Measurements from ENCODE around the gene BCL7C.
"Not testable (repeated sequence)": the region's sequence is repeated elsewhere in the genome, so short reads cannot be mapped to it uniquely, and the experiment has no call there.

Gene BCL7C

DNA sequence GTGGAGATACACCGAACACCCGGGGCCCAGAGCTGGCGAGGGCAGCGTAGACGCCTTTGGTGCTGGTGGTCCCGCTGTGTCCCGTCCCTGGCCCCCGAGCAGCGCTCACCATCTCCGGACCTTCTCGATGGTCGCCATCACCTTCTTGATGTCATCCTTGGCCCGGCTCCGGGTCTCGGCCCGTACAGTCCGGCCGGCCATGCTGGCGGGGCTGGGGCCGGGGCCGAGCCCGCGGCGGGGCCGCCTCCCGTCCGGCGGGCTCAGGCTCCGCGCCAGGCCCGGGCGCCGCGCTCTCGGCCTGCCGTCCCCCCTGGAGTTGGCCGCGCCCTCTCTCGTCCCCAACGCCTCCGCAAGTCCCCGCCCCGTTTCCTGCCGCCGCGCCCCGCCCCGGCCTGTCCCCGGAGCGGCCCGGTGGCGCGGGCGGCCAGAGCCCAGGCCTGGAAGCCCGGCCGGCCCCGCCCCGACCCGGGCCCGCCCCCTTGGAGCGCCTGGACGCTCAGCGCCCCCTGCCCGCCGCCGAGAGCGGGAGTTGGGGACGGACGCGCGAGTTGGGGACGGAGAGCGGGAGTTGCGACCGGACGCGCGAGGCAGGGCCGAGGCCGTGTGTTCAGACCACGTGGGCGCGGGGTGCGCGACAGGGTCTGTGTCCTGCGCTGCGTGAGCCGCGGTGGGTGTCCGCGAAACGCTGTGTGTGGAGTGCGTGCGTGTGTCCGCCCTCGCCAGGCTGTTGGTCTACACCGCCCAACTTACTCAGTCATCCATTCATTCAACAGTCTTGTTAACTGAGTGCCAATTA lies at the start of gene BCL7C:
BCL7C (minus strand) TSS at position 334 of the 796 bp plus-strand sequence; CDS start at position 201, 133 bp downstream.
- peak; percentile 58 to 70 for DNase-seq (ENCODE audit: low read depth in 2 of 2)

DNA sequence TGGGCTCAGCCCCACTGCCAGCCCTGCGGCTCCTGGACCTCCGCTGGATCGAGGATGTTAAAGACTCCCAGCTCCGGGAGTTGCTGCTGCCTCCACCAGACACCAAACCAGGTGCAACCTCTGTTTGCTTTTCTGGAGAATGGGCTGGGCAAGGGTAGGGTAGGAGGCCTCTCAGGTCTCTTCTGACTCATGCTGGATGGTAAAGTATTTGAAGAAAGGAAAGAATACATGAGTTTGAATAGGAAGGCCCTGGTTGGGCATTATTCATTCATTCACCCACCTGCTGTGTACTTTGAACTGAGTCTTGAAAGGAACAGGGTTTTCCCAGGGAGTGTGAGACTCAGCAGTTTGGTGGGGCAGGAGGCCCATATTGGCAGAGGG lies 48.5 kb upstream of the BCL7C start:
- DNase-seq (ENCODE audit: low read depth in 2 of 2), result no peak

DNA sequence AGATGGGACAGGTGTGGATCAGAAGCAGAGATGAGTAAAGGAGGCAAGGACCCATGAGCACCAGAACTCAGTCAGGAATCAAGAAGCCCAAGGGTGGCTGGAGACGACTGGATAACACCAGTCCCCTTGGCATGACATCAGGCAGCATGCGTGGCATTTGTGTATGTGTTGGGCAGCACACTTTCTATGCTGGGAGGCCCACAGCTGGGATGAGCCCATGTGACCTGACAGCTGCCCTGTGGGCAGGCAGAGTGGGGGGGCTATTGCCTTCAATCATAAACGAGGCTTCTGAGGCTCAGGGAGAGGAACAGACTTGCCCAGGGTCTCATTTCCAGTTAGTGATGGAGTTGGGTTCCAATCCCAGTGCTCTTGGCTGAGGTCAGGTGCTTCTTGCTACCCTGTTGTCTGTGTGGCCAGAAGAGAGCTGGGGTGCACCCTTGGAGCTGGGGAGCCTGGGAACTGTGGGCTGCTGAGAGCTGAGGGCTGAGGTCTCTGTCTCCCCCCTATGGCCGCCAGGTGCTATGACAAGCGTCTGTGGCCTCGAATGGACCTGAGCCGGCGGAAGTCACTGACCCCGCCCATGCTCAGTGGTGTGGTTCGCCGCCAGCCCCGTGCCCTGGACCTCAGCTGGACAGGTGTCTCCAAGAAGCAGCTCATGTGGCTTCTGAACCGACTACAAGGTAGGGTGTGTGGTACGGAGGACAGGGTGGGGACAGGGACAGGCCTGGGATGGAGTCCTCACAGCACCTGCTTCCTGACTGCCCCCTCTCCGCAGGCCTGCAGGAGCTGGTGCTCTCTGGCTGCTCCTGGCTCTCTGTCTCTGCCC lies 47.9 kb upstream of the BCL7C start:
- no peak for DNase-seq (ENCODE audit: low read depth in 2 of 2)

DNA sequence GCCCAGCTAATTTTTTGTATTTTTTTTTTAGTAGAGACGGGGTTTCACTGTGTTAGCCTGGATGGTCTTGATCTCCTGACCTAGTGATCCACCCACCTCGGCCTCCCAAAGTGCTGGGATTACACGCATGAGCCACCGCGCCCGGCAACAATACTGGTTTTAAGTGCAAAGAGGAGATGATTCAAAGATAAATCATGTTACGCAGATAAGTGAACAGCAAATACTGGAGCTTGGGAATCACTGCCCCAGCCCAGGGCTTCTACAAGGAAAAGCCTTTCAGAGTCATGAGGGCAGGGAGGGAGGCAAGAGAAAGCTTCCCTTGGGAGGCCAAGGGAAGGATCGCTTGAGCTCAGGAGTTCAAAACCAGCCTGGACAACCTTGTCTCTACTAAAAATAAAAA lies 45.7 kb upstream of the BCL7C start:
- DNase-seq (ENCODE audit: low read depth in 2 of 2), result not testable (repeated sequence)

DNA sequence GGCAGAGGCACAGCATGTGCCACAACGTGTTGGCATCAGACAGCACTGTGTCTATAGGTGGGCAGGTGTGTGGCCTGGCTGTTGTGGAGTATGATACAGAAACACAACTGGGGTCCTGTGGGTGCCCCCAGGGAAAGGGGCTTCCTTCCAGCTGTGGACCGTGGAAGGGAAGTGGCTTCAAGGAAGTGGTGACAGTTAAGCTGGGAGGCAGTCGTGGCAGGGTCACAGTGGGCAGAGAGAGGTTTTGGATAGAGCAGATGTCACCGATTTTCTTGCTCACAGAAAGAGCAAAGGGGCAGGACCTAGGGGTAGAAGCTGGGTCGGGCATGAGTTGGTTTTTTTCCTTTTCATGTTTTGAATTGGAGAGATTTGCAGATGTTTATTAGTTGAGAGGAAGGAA lies 43.8 kb upstream of the BCL7C start:
- DNase-seq (ENCODE audit: low read depth in 2 of 2), result no peak

DNA sequence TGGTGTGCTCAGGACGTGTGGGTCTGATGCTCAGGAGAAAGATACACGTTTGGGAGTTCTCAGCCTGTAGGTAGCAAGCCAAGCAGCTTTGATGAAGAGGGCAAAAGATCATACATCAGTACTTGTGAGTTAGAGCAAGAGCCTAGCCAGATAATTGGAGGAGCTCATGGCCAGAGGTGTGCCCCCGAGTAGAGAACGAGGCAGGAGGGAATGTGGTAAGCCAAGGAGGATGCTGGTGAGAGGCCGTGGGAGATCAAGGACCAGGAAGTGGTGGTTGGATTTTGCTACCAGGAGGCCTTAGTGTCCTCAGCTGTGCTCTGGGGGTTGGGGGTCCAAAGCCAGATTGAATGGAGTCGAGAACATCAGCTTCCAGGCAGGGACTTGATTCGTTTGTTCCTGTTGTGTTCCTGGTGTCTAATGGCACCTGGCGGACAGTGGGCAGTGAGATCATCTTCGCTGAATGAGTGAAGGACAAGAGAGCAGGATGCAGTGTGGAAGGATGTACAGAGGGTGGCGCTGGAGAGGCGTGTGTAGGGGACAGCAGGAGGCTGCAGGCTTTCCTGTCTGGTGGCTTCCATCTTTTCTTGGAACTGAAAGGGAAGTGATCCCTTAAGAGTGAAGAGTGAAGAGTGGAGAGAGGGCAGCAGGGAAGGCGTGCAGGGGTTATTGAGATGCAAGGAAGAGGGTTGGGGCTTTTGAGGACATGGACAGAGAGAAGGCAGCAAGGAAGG lies 41.1 kb upstream of the BCL7C start:
- DNase-seq (ENCODE audit: low read depth in 2 of 2), result no peak

DNA sequence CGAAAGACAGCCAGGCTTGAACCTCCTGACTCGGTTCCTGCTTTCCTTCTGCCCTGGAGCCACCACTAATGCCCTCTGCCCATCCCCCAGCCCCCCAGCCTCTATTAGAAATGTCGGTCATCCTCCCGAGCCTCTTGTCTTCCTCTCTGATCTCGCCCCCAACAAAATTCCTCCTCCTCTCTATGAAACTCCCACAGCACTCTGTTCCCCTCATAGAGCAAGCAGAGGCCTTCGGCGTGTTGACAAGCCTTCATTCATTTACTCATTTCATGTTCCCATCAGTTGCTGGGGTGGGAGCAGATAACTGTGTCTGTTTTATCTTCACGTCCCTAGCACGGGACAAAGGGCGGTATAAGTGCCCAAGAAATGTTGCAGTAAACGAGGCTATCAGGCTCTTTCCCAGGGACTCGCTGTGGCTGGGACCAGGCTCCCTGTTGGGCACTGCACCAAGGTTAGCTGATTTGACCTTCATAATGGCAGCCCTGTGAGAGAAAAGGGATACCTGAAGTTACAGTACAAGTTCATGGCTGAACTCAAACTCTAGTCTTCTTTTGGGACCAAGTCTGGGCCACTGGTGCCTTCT lies 37.3 kb upstream of the BCL7C start:
- no peak for DNase-seq (ENCODE audit: low read depth in 2 of 2)

DNA sequence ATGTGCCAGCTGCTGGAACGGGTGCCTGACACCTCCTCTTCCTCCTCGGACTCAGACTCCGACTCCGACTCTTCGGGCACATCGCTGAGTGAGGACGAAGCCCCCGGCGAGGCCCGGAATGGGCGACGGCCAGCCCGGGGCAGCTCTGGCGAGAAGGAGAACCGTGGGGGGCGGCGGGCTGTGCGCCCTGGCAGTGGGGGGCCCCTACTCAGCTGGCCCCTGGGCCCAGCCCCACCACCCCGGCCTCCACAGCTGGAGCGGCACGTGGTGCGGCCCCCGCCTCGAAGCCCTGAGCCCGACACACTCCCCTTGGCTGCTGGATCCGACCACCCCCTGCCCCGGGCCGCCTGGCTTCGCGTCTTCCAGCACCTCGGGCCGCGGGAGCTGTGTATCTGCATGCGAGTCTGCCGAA lies 36.3 kb upstream of the BCL7C start:
- no peak for DNase-seq (ENCODE audit: low read depth in 2 of 2)

DNA sequence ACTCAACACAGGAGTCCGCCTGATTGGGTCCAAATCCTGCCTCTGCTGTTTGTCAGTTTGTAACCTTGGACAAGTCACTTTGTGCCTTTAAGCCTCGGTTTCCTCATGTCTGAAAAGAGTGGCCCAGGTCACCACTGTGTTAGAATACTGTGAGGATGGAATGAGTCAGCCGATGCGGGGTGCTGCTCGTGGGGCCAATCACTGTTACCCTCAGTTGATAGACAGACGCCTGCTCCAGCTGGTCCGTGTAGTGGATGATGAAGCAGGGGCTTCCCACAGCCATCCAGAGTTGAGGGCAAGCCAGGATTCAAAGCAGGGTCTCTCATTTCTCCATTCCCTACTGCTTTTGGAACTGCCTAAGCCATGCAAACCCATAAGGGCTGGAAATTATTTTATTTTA lies 35.3 kb upstream of the BCL7C start:
- DNase-seq (ENCODE audit: low read depth in 2 of 2), result no peak

DNA sequence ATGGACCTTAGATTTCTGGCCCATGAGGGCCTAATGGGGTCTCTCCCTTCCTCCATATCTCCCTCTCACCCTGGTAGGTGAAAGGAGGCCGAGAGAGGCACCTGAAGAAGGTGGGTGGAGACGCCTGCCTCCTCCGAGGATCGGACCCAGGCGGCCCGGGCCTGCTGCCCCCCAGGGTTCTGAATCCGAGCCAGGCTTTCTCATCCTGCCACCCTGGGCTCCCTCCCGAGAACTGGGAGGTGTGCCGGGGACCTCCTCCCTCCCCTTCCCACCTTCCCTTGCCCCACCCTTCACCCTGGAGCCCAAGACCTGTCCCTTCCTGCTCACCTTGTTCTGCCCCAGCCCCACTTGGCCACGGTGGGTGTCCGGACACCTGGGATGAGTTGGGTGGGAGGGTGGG lies 34.5 kb upstream of the BCL7C start:
- no peak for DNase-seq (ENCODE audit: low read depth in 2 of 2)

DNA sequence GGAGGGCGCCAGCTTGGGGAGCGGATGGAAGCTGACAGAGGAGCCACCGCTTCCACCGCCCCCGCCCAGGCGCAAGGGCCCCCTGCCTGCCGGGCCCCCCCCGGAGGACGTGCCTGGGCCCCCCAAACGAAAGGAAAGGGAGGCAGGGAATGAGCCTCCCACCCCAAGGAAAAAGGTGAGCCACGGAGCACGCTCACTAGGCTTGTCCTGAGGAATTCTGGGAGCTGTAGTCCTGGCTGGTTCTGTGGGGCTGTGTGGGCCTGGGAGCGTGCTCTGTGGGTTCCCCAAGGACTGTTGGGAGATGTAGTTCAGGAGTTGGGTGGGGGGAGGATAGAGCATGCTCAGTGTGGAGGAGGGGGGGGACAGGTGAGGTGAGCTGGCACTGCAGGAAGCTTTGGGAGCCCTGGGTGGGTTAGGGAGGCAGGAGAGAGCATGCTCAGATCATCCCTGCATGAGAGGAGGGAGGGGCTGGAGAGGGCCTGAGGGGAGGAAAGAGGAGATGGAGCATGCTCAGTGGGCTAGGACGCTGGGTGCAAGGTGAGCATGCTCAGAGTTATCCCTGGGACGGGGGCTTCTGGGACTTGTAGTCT lies 34.0 kb upstream of the BCL7C start:
- DNase-seq (ENCODE audit: low read depth in 2 of 2), result no peak

DNA sequence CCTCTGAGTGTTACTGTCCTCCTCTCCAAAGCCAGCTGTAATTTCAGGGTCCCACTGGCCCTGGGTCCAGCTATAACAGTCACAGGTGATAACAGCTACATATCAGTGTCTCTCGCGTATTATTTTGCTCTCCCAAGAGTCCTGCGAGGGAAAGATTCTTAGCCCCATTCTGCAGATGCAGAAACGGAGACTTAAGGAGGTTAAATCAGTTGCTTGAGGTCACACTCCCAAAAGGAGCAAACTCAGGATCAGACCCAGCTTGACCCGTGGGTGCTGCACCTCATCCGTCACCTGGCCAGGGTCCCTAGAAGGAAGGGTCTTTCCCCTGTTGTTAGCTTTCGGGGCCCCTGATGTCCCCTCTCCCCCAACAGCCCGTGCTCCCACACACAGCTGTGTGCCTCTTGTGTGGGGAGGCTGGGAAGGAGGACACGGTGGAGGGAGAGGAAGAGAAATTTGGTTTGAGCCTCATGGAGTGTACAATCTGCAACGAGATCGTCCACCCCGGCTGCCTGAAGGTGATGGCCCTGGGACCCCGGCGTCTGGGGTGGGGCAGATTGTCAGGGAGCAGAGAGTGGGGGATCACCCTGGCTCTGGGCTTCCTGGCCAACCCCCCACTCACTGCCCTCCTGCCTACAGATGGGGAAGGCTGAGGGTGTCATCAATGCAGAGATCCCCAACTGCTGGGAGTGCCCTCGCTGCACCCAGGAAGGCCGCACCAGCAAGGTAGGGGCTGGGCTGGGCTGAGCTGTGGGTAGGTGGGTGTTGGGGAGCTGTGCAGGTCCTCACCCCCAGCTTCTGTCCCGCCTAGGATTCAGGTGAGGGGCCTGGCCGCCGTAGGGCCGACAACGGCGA lies 33.3 kb upstream of the BCL7C start:
- DNase-seq (ENCODE audit: low read depth in 2 of 2), result no peak

DNA sequence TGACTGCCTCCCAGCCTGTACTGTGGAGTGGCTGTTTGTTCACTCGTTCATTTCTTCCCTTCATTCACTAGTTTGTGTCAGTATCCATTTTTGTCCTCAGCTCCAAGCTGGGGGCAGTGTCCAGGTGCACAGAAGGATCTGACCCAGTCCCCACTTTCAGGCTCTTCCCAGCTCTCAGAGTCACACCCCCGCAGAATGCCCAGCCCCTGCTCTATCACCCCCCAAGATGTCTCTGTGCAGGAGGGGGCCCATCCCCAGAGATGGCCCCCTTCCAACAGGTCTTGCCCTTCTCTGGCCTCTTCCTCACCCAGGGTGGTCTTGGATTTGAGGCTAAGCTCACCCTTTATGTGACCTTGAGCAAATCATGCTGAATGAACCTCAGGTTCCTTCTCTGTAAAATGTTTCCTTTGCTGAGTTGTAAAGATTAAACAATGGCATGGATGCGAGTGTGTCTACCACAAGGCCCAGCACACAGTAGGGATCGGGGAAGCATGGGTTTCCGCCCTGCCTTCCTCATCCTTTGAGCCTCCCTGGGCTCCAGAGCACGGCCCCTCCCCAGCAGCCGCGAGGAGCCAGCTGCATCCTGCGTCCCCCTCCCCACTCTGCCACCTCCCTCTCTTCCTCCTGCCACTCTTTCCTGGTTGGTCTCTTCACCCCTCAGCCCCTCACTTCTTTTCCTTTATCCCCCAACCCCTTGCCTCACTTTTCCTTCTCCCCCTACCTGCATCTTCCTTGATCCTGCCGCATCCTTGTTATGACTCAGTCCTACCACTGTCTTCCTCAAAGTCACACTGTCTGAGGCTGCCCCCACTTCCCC lies 32.3 kb upstream of the BCL7C start:
- DNase-seq (ENCODE audit: low read depth in 2 of 2), result no peak

DNA sequence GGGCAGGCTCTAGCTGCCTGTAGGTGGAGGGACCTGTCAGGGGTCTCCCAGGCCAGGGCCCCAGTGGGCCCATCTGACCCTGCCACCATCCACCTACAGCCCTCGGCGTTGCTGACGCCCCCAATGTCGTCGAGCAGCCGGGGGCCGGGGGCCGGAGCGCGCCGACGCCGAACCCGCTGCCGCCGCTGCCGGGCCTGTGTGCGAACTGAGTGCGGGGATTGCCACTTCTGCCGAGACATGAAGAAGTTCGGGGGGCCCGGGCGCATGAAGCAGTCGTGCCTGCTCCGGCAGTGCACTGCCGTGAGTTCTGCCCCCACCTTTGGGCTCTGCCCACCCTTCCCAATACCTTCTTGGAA lies 31.7 kb upstream of the BCL7C start:
- DNase-seq (ENCODE audit: low read depth in 2 of 2), result no peak

DNA sequence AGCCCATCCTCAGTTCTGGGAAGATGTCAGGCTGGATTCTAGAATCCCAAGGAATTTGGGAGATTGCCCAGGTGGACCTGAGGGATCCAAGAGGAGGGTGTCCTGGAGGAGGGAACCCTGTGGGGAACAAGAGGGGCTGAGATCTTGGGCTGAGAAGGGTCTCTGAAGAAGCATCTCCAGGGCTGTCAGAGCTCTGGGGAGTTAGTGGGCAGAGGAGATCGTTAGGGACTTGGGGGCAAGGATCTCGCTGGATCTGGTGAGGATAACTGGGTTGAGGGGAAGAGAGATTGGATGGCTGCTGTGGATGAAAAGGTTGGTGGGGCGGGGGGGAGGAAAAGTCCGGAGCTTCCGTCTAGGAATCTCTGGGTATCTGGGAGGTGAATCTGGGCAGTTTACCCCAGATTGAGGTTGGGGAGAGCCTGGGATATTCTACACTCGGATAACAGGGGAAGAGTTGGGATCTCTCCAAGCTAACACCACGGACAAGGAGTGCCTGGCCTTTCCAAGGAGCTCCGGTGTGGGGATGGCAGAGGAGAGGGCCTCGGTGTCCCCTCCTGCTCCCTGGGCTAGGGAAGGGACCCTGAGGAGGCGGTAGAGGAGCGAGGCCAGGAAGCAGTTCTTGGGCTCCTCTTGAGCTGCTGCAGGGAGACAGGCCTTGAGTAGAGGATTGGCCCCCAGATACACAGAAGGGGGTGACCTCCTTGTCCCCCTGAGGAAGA lies 31.2 kb upstream of the BCL7C start:
- no peak for DNase-seq (ENCODE audit: low read depth in 2 of 2)

DNA sequence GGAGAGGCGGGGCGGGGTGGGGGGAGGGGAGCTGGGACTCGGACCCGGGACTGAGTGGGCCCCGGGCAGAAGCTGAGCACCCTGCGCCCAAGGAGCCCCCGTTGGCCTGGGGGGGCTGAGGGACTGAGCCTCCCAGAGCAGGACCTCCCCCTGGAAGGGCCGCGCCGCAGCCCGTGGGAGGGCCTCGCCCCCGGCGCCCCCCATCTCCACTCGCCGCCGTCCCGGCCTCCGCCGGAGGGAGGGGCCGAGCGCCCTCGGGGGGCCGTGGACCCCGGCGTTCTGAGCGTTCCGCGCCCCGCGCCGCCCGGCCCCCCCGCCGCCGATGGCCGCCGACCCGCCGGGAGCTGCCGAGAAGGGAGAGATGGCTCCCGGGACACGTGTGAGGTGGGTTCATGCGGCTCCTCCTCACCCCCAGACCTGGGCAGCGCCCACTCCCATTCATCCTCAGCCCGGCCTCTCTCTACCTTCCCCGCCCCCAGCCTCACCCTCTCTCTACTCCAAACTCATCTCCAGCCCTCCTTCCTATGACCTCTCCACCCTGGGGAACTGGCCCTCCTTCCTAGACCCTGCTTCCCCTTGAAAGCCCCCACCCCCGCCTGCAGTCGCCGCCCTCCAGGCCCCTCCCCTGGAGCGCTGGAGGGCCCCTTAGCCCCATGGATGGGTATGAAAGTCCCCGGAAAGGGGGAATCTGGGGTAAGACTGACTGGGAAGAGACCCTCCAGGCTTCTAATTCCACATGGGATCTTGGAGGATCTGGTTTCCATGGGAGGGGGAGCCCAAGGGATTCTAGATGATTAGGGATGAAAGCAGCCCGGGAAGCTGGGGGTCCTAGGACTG lies 30.4 kb upstream of the BCL7C start:
- no peak for DNase-seq (ENCODE audit: low read depth in 2 of 2)

DNA sequence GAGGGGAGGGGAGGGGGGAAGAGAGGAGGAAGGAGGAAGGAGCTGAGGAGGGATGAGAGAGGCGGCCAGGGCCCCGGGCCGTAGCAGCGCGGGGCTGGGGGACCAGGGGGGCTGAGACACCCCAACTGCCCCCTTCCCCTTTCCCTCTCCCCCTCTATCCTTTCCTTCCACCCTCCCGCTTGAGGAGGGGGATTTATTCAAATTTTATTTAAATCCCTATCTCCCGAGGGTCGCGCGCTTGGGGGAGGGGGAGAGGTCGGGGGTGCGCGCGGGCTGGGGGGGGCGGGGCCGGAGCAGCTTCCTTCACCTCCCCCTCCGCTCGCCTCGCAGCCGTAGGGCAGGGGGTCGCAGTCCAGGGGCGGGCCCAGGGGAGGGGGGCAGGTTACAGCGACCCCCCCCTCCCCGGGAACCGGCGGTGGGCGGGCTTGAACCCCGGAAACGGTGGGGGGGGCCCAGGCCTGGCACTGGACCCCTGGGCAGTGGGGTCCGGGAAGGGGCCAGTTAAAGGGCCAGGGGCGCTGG lies 29.7 kb upstream of the BCL7C start, which contains the start of gene FBXL19:
FBXL19 (plus strand) TSS at position 19 of the 522 bp plus-strand sequence. CDS start 2,183 bp downstream, outside the sequence.
- no peak for DNase-seq (ENCODE audit: low read depth in 2 of 2)

DNA sequence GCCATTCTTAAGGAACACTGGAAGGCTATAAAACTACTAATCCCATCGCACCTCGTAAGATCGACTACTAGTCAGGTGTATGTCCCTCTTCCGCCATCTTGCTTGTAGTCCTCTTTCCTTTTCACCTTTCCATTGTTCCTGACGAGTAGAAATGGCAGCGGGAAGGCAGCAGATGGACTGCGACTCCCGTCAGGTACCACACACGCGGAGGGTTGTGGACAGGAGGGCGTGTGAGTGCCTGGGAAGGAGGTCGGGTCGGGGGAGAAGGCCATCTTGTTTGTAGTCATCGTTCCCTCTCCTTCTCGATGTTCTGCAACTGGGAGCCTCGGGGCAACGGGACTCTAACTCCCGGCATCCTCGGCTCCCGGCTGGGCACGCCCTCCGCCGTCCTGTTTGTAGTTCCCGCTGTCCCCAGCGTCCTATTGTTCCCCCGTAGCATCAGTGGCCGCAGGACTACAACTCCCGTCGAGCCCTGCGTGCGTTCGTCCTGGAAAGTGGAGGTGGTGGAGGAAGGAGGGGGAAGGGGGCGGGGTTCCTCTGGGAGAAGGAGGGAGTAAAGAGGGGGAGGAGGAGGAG lies 29.2 kb upstream of the BCL7C start:
- peak; percentile 85 to 89 for DNase-seq (ENCODE audit: low read depth in 2 of 2)
